Prostate gland (tissue), 2 donors: Measurements from ENCODE around the gene CP. TPM values are rescaled to one million over a fixed set of nuclear protein-coding genes. Genes with fewer than 3 reads are reported as not detected.

Experiments used
- DNase-seq: peaks from one replicate; pipeline ENCODE4 v3.0.0-alpha.2; 2019; ENCODE audit warnings: low spot score
- H3K27ac ChIP-seq, 2 donors: fragments of 200-600 bp; sonication (generic); 2 replicates each; pipeline ENCODE4 v1.5.1; 2017 to 2019
- H3K27me3 ChIP-seq: fragments of 200-600 bp; sonication (generic); replicated peaks from 2 replicates; pipeline ENCODE4 v1.5.1; 2019; ENCODE audit not compliant: insufficient read depth
- H3K36me3 ChIP-seq, 2 donors: fragments of 200-600 bp; sonication (generic); 1 replicate in 1 of 2; 2 replicates in 1 of 2; pipeline versions ENCODE4 v1.5.1 to v1.8.1; 2017 to 2019
- H3K4me1 ChIP-seq: fragments of 200-600 bp; sonication (generic); replicated peaks from 2 replicates; pipeline ENCODE4 v1.5.1; 2019
- H3K4me3 ChIP-seq, 2 donors: fragments of 200-600 bp; sonication (generic); 2 replicates each; pipeline ENCODE4 v1.5.1; 2017 to 2019
- H3K9me3 ChIP-seq: fragments of 200-600 bp; sonication (generic); 2 replicates; pipeline ENCODE4 v1.5.1; 2017
- CTCF ChIP-seq, 4 experiments: fragments of 200-600 bp in 2 of 4; fragments of 450-650 bp in 2 of 4; sonication (generic) in 2 of 4; IDR thresholded peaks; 1 replicate in 3 of 4; 2 replicates in 1 of 4; pipeline ENCODE4 v1.5.1; 2016 to 2019; ENCODE audit warnings: antibody characterized with exemption in 4 of 4, mild to moderate bottlenecking in 2 of 4, moderate library complexity in 2 of 4
- POLR2A ChIP-seq: fragments of 450-650 bp; IDR thresholded peaks from one replicate; pipeline ENCODE4 v1.6.1; 2016; ENCODE audit warnings: antibody characterized with exemption, mild to moderate bottlenecking
- POLR2AphosphoS5 ChIP-seq: sonication (generic); formaldehyde crosslinking; IDR thresholded peaks from one replicate; pipeline ENCODE4 v1.6.1; 2017; ENCODE audit warnings: antibody characterized with exemption
- WGBS: methylation state at CpG from one replicate; pipeline ENCODE4 v1.1.5; 2018; 5-methylcytosine and 5-hydroxymethylcytosine counted together
- intact Hi-C: fragments of 100-400 bp; cut with DNase I; formaldehyde crosslinking; loops from one replicate; pipeline ENCODE4 v1.14.2; 2022
- total RNA-seq, 2 donors: library from RNA; depleted of rRNA; stranded (reverse); fragments of >200 nt; gene quantifications; one replicate each; pipeline ENCODE4 v1.1.0, GENCODE V29; 2016

Gene CP
- total RNA-seq, 2 donors from 2014 or later = 15.2 to 32.6 TPM

- Histone ChIP-seq H3K4me3 (no peak overlapping the region), H3K9me3 (no peaks in the 10 kb centered on the region), H3K27ac (no peak overlapping the region), H3K27me3 (no peaks in the 10 kb centered on the region), H3K4me1 (peaks cover 6% of the 10 kb centered on the region), H3K36me3 (no peaks in the 10 kb centered on the region)
- WGBS = 78% methylated on average over 5 of the region's 5 CpGs
- TF ChIP-seq CTCF (IDR thresholded peaks at IDR 0.05) (no peak), POLR2AphosphoS5 (no peak), POLR2A (no peak)
- intact Hi-C loops = no loop called here
- no peak for DNase-seq
Observed at GRCh38 chr3:149247929-149248691, 26.5 kb upstream of the CP start.

GRCh38 chr3:149247008-149247710, 25.5 kb upstream of the CP start:
- peak overlapping the region in 1 of 2 donors; percentile 13 for H3K27ac ChIP-seq

GRCh38 chr3:149245738-149246451, 24.3 kb upstream of the CP start:
- intact Hi-C loops = no loop called here
- DNase-seq = no peak

More at GRCh38 chr3:149247008-149247710, 25.5 kb upstream of the CP start:
- no peak overlapping the region for H3K4me3 ChIP-seq
- TF ChIP-seq POLR2A (no peak), CTCF (IDR thresholded peaks at IDR 0.05) (no peak), POLR2AphosphoS5 (peak; percentile 26)
- H3K36me3 ChIP-seq = no peaks in the 10 kb centered on the region
- H3K9me3 ChIP-seq = no peaks in the 10 kb centered on the region
- H3K4me1 ChIP-seq = peaks cover 6% of the 10 kb centered on the region
- no peak for DNase-seq
- no peaks in the 10 kb centered on the region for H3K27me3 ChIP-seq
- WGBS = 51% methylated on average over 6 of the region's 6 CpGs
- intact Hi-C loops = no loop called here

GRCh38 chr3:149243540-149243939, 21.9 kb upstream of the CP start:
- no peak overlapping the region for H3K4me3 ChIP-seq
- H3K27me3 ChIP-seq = no peaks in the 10 kb centered on the region
- DNase-seq = no peak
- peaks cover 6% of the 10 kb centered on the region for H3K4me1 ChIP-seq
- H3K36me3 ChIP-seq = no peaks in the 10 kb centered on the region
- no peaks in the 10 kb centered on the region for H3K9me3 ChIP-seq
- H3K27ac ChIP-seq = no peak overlapping the region
- no peak for TF ChIP-seq POLR2A
- no peak for TF ChIP-seq CTCF (IDR thresholded peaks at IDR 0.05)
- TF ChIP-seq POLR2AphosphoS5 = no peak
- intact Hi-C loops = no loop called here

More at GRCh38 chr3:149245738-149246451, 24.3 kb upstream of the CP start:
- TF ChIP-seq POLR2AphosphoS5 (peak; percentile 75), POLR2A (no peak), CTCF (IDR thresholded peaks at IDR 0.05) (no peak)
- WGBS = 59% methylated on average over 3 of the region's 3 CpGs
- H3K27me3 ChIP-seq = no peaks in the 10 kb centered on the region
- H3K4me1 ChIP-seq = peaks cover 6% of the 10 kb centered on the region
- no peaks in the 10 kb centered on the region for H3K36me3 ChIP-seq
- H3K27ac ChIP-seq = peak overlapping the region; percentile 7 to 15
- no peak overlapping the region for H3K4me3 ChIP-seq
- H3K9me3 ChIP-seq = no peaks in the 10 kb centered on the region
